Stimulated activated CD8-positive, alpha-beta memory T cell treated with anti-CD3 and anti-CD28 coated beads, Interleukin-12 subunit alpha, Interleukin-12 subunit beta, amount 100 ng/mL, for 1 hour (primary cell): ENCODE results near the gene RAB8B.

Experiments used
- DNase-seq: peaks from one replicate; pipeline ENCODE4 v3.0.0-alpha.2; 2020; ENCODE audit warnings: low read depth

The RAB8B gene

DNA sequence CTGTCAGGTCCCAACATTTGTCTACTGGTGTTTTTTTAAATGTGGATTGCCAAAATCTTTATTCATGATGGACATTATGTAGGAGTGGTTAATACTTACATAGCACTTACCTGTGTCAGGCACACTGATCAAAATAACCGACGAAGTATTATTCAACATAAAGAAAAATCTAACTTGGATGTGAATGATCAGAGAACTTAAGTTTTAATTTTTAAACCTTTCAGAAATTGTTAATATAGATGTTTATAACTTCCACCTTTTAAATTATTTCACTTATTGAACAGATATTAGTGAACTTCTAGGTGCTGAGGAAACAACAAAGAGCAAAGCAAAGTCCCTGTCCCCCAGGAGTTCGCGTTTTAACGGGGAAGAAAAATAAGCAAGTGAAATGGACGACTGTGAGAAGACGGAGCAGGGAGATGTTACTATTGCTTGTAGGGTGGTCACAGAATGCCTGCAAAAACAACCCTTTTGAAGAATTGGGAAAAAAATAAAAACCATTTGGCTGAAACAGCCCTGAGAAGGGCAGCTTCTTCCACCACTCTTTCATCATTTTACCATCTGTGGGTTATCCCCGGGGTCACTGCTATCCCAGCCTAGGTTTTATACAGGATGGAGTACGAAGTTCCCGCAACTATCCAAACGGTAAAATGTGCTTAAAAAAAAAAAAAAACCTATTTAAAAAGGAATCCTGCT, 87.1 kb downstream of the RAB8B start:
- DNase-seq = no peak

DNA sequence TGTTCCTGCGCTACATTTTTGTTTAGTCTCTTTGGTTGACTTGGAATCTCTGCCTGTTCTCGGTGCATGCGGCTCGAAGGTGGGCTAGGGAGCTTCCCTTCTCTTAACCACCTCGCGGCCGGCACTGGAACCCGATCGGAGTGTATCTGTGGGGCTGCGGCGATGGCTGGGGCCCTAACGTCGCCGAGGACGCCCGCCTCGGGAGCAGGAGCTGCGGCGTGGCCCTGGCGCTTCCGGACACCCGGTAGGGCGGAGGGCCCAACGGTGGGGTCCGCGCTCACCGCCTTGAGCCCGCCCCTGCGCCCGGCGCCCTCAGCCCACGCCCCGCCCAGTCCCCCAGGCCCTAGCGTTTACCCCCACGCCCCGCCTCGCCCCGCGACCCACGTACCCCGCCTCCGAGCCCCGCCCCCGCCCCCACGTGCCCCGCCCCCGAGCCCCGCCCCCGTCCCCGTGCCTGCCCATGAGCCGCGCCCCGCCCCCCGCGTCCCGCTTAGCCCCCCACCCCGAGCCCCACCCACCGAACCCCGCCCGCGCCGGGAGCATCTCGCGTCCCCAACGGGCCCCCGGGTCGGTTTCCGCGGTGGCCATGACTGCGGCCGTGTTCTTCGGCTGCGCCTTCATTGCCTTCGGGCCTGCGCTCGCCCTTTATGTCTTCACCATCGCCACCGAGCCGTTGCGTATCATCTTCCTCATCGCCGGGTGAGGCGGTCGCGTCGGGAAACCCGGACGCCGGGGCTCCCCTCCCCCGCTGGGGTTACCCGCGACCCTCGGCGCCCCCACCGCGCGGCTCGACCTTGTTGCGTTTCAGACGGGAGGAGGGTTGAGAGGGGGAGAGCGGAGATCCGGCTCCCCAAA, 87.9 kb downstream of the RAB8B start, which contains the start of gene APH1B:
APH1B (plus strand) TSS at position 568 of the 855 bp plus-strand sequence; CDS start at position 587, 19 bp downstream.
- DNase-seq = peak; percentile 59

DNA sequence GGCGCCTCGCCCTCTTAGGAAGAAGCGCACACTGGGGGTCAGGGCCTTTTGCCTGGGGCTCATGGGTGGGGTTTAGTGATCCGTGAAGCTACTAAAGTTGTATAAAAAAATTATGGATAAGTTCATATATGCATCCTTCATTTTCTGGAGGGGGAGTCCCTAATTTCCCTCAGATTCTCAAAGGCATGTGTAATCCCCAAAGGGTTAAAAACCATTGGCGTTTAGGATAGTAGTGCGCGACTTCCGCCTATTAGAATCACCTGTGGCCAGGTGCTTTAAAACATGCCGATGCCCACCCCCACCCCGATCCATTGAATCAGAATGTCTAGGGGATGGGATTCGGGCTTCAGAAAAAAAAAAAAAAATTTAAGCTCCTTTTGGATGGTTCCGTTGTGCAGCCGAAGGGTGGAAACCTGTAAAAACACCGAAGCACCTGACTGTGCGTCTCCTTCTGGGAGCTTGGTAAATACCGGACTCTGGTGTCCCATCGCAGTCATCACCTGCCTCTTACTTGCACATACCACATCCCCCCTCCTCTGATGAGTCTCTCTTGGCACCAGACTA, 88.6 kb downstream of the RAB8B start:
- DNase-seq = no peak

- no peak for DNase-seq
These were observed 93.7 kb downstream of the RAB8B start for GRCh38 chr15:63283126-63283525.

DNA sequence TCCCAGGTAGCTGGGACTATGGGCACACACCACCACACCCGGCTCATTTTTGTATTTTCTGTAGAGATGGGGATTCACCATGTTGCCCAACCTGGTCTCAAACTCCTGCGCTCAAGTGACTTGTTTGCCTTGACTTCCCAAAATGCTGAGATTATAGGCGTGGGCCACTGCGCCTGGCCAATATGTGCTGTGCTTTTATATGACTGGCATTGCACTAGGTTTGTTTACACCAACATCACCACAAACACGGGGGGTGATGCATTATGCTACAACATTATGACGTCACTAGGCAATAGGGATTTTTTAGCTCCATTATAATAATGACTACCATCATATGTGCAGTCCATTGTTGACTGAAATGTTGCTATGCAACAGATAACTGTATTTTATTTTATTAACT, 94.9 kb downstream of the RAB8B start:
- no peak for DNase-seq

DNA sequence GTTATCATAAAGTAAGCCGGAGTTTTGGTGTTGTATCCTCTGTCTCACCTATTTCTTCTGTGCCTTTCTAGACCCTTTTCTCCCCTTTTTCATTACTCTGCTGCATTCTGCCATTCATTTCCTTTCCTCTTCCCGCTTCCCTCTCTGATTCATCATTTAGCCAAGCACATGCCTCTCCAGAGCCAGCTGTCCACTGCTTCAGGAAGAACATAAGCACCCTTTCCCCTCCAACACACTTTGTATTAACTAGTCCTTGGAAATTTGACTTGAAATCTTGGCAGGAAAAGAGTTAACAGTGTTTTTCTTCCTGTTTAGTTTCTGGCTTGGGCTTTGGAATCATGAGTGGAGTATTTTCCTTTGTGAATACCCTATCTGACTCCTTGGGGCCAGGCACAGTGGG, 97.7 kb downstream of the RAB8B start:
- no peak for DNase-seq

GRCh38 chr15:63288342-63288741, 98.9 kb downstream of the RAB8B start:
- DNase-seq = no peak

- no peak for DNase-seq
These were observed 99.5 kb downstream of the RAB8B start for GRCh38 chr15:63288778-63289378.

- DNase-seq = no peak
These were observed 102.1 kb downstream of the RAB8B start for GRCh38 chr15:63291507-63291906.

DNA sequence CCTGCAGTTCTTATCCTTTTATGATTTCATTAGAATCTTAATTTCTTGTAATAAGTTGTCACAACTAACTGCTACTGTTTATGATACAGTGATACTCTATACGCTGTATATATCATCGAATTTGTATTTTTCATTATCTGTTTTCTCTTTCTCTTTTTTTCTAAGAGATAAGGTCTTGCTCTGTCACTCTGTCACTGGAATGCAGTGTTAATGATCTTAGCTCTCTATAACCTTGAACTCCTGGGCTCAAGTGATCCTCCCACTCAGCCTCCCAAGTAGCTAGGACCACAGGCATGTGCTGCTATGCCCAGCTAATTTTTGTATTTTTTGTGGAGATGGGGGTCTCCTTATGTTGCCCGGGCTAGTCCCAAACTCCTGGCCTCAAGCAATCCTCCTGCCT, 102.8 kb downstream of the RAB8B start:
- no peak for DNase-seq

DNA sequence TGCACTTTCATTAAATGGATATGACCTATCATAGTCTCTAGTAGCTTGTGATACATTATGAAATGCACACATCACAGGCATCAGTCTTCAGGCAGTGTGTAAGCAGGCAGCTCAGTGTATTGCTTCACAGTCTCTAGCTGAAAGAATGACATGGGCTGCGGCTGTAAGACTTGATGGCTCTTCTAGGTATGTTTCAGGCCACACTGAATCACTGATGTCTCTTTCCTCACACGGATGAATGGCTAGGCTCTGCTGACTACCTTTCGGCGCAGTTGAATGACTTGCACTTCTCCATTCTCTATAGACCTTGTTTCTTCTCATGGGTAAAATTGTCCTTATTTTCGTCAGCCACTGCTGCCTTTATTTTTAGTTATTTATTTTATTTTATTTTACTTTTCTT, 103.4 kb downstream of the RAB8B start:
- no peak for DNase-seq

DNA sequence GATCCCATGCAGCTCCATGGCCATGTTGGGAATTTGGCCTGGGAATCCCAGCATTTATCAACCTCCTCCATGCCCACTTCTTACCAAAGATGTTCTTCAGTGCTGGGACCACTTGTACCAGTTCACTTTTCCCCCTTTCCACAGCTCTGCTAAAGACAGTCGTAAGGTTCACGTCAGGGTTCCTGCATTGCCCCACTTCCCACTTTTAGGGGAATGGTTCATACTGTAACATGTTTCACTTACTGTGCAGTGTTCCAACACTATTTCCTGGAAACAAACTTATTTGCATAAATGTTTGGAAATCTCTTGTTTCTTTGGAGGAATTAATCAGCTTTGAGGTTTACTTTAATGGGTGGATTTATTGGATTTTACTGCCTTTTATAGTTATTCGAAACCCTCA, 105.0 kb downstream of the RAB8B start:
- DNase-seq = no peak

DNA sequence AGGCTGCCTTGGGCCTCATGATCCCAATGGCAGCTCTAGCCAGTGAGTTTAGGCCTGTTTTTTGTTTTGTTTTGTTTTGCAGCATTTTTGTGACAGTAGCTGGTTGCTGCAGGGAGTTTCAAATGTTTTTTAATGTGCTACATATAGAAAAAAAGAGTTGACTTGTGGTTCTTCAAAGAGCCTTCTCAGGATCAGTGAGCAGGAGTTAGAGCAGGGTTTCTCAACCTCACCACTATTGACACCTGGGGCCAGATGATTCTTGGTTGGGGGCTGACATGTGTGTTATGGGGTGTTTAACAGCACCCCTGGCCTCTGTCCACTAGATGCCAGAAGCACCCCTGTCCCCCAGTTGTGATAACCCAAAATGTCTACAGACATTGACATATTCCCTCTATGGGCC, 105.9 kb downstream of the RAB8B start:
- no peak for DNase-seq

GRCh38 chr15:63296195-63296594, 106.8 kb downstream of the RAB8B start:
- DNase-seq = no peak

GRCh38 chr15:63299943-63300575, 110.7 kb downstream of the RAB8B start:
- no peak for DNase-seq

DNA sequence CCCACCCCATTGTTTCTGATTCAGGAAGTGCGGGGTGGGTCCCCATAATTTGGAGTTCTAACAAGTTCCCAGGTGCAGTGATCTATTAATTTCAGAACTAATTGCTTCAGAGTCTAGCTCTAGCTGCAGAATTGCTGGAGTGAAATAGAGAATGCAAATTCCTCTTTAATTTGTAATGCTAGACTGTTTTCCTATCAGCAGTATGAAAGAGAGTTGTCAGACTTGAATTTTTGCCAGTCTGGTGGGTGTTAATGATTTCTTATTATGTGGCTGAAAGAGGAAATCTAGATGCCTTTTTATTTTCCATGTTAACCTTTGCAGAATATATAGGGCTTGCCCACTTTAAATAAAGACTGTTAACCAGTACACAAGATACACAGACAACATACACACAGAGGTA, 111.7 kb downstream of the RAB8B start:
- no peak for DNase-seq

DNA sequence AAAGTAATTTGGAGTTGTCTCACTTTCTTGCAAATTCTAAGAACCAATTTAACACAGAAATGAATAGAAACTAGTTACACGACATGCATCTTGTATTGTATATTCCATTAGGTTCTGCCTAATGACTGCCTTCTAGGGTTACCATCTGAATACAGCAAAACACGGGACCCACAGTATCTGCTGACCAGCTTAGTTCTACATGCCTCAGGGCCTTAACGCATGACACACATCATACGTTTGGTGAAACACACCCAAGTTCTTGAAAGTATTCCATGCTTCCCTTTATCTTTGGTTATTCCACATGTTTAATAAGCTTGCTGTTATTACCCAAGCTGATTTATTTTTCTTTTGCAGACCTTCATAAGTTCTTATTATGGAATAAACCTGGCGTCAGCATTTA, 115.9 kb downstream of the RAB8B start:
- no peak for DNase-seq

DNA sequence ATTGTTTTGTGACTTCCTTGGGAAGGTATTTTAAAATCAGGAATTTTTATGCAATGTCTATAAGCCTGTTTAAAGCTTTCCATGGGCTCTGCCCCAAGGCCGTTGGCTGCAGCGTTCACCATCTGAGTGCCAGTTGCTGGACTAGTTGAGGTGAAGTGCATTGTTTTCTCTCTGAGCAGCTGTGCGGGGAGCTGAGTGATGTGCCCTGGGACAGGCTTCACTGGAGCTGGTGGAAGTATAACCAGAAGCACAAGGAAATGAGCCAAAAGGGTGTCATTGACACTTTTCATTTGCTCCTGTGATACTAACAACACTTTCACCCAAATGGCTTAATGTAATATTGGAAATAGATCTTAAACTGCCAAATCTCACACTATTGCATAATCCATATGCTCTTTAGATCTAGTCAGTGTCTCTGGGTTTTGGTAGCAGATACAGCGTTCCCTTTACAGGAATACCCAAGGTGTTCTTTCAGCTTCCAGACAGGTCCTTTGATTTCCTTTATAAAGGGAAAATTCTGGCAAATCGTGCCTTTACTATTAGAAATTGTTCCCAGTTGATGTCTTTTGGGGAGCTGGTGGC, 117.2 kb downstream of the RAB8B start:
- DNase-seq = no peak

GRCh38 chr15:63308491-63308890, 119.1 kb downstream of the RAB8B start:
- DNase-seq = no peak

DNA sequence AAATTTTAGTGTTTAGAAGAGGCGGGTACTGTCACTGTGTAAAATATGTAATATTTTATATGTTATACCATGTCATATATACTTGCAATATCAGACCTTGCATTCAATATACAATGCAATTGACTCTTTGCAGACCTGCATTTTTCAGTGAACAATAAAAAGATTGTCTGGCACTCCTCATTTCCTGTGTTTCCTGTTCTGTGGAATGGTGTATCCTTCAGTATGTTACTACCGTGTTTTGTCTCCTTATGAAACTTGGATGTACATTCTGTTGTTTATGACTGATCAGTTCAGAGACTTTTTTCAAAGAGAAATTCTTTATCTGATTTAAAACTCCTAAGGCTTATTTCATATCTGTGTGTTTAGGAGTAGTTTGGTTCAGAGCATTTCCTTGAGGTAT, 119.5 kb downstream of the RAB8B start:
- no peak for DNase-seq

- no peak for DNase-seq
These were observed 121.2 kb downstream of the RAB8B start for GRCh38 chr15:63310646-63311045.

- DNase-seq = no peak
These were observed 122.9 kb downstream of the RAB8B start for GRCh38 chr15:63312286-63312685.
